Measurements from ENCODE around the gene MYL6B. TPM values are rescaled to one million over a fixed set of nuclear protein-coding genes. Genes with fewer than 3 reads are reported as not detected.

Gene MYL6B
- total RNA-seq, 1 donor from 2014 or later: 52.2 TPM

GRCh38 chr12:56197921-56198635, 45.7 kb downstream of the MYL6B start:
- intact Hi-C loops (cut with micrococcal nuclease): no loop called here

GRCh38 chr12:56198836-56199235, 46.4 kb downstream of the MYL6B start:
- intact Hi-C loops (cut with micrococcal nuclease): no loop called here

- intact Hi-C loops (cut with micrococcal nuclease): no loop called here
Measured at GRCh38 chr12:56202366-56202765, 50.0 kb downstream of the MYL6B start.

- intact Hi-C loops (cut with micrococcal nuclease): no loop called here
Measured at GRCh38 chr12:56202838-56203237, 50.5 kb downstream of the MYL6B start.

- intact Hi-C loops (cut with micrococcal nuclease): no loop called here
Measured at GRCh38 chr12:56204275-56204674, 51.9 kb downstream of the MYL6B start.

GRCh38 chr12:56205445-56205844, 53.1 kb downstream of the MYL6B start:
- intact Hi-C loops (cut with micrococcal nuclease): no loop called here

- intact Hi-C loops (cut with micrococcal nuclease): loop anchor here (1.0 kb wide), 1 partner anchor 258 kb away; no protein-coding TSS in a partner anchor
Measured at GRCh38 chr12:56206452-56207166, 54.2 kb downstream of the MYL6B start.

Other genes with a start within 250 kb of the MYL6B start
- gene PYM1, start 224.7 kb upstream of the MYL6B start, total RNA-seq: 41.9 and 44.6 TPM in 2 replicates
- gene DGKA, start 221.4 kb upstream of the MYL6B start, total RNA-seq: 575 and 579 TPM in 2 replicates
- not detected in 2 replicates for gene PMEL, start 186.5 kb upstream of the MYL6B start, total RNA-seq
- gene CDK2, start 185.8 kb upstream of the MYL6B start, total RNA-seq: 82.1 and 84.4 TPM in 2 replicates
- 68.8 and 73.5 TPM in 2 replicates for gene RAB5B, start 178.5 kb upstream of the MYL6B start, total RNA-seq
- gene SUOX, start 155.3 kb upstream of the MYL6B start, total RNA-seq: 10.0 and 10.6 TPM in 2 replicates
- gene IKZF4, start 131.5 kb upstream of the MYL6B start, total RNA-seq: 33.2 and 37.8 TPM in 2 replicates
- gene RPS26, start 110.7 kb upstream of the MYL6B start, total RNA-seq: 32.8 and 35.9 TPM in 2 replicates
- gene ERBB3, start 72.4 kb upstream of the MYL6B start, total RNA-seq: 1.3 and 2.5 TPM in 2 replicates
- 254 and 261 TPM in 2 replicates for gene PA2G4, start 48.0 kb upstream of the MYL6B start, total RNA-seq
- gene RPL41, start 36.0 kb upstream of the MYL6B start, total RNA-seq: 3,184 and 3,191 TPM in 2 replicates
- gene ZC3H10, start 34.3 kb upstream of the MYL6B start, total RNA-seq: 9.5 and 10.1 TPM in 2 replicates
- gene ESYT1, start 24.3 kb upstream of the MYL6B start, total RNA-seq: 261 and 266 TPM in 2 replicates
- gene MYL6, start 5.8 kb downstream of the MYL6B start, total RNA-seq: 1,662 and 1,663 TPM in 2 replicates
- gene SMARCC2, start 36.9 kb downstream of the MYL6B start, total RNA-seq: 140 and 147 TPM in 2 replicates
- 37.8 and 40.7 TPM in 2 replicates for gene RNF41, start 69.3 kb downstream of the MYL6B start, total RNA-seq
- 62.1 and 66.5 TPM in 2 replicates for gene NABP2, start 71.8 kb downstream of the MYL6B start, total RNA-seq
- gene SLC39A5, start 77.5 kb downstream of the MYL6B start, total RNA-seq: 1.1 and 1.9 TPM in 2 replicates
- 57.8 and 74.9 TPM in 2 replicates for gene ANKRD52, start 105.8 kb downstream of the MYL6B start, total RNA-seq
- gene COQ10A, start 114.4 kb downstream of the MYL6B start, total RNA-seq: 17.9 and 19.9 TPM in 2 replicates
- 255 and 262 TPM in 2 replicates for gene CS, start 147.7 kb downstream of the MYL6B start, total RNA-seq
- gene CNPY2, start 163.4 kb downstream of the MYL6B start, total RNA-seq: 141 and 153 TPM in 2 replicates
- 32.7 and 44.2 TPM in 2 replicates for gene PAN2, start 181.4 kb downstream of the MYL6B start, total RNA-seq
- 31.6 and 32.8 TPM in 2 replicates for gene IL23A, start 186.3 kb downstream of the MYL6B start, total RNA-seq
- 239 and 243 TPM in 2 replicates for gene STAT2, start 207.5 kb downstream of the MYL6B start, total RNA-seq
- gene APOF, start 210.3 kb downstream of the MYL6B start, total RNA-seq: not detected in 2 replicates